Kidney (tissue), 14 donors: ENCODE results near the gene GMDS. TPM values are rescaled to one million over a fixed set of nuclear protein-coding genes. Genes with fewer than 3 reads are reported as not detected.

Experiments used
- DNase-seq, 5 donors: peaks; one replicate each; pipeline ENCODE4 v3.0.0-alpha.2; 2013 to 2020
- FAIRE-seq: peaks from 2 replicates; lab custom pipeline; 2012; peaks lifted over from hg19 to GRCh38; lab: Jason Lieb, UNC
- H3K27ac ChIP-seq, 2 donors: one replicate each; pipeline ENCODE4 v1.7.0; 2013; ENCODE audit warnings: low read depth in 2 of 2, low read length in 2 of 2, inconsistent platforms in 1 of 2
- H3K27me3 ChIP-seq: one replicate; pipeline ENCODE4 v1.7.1; 2013; ENCODE audit warnings: low read length, inconsistent platforms; ENCODE audit not compliant: control insufficient read depth, insufficient read depth
- H3K36me3 ChIP-seq, 3 donors: one replicate each; pipeline versions ENCODE4 v1.7.0 to v1.7.1; 2013; ENCODE audit warnings: low read length in 3 of 3, control low read depth in 1 of 3, inconsistent platforms in 1 of 3; ENCODE audit not compliant: insufficient read depth in 3 of 3, control insufficient read depth in 2 of 3
- H3K4me1 ChIP-seq, 3 donors: one replicate each; pipeline versions ENCODE4 v1.7.0 to v1.7.1; 2013; ENCODE audit warnings: low read length in 3 of 3, inconsistent platforms in 1 of 3, low read depth in 1 of 3; ENCODE audit not compliant: control insufficient read depth in 2 of 3, insufficient read depth in 2 of 3
- H3K4me3 ChIP-seq, 3 donors: one replicate each; pipeline versions ENCODE4 v1.7.0 to v1.8.1; 2013; ENCODE audit warnings: low read length in 3 of 3, control low read depth in 1 of 3, inconsistent platforms in 1 of 3
- H3K9ac ChIP-seq, 3 donors: one replicate each; pipeline versions ENCODE4 v1.7.0 to v1.7.1; 2013; ENCODE audit warnings: low read length in 3 of 3, control low read depth in 1 of 3, inconsistent platforms in 1 of 3
- H3K9me3 ChIP-seq, 3 donors: one replicate each; pipeline versions ENCODE4 v1.7.0 to v1.7.1; 2013; ENCODE audit warnings: low read length in 3 of 3, control low read depth in 1 of 3, inconsistent platforms in 1 of 3; ENCODE audit not compliant: control insufficient read depth in 2 of 3, insufficient read depth in 1 of 3
- intact Hi-C: fragments of 100-400 bp; cut with DNase I; formaldehyde crosslinking; loops from one replicate; pipeline ENCODE4 v1.11.1; 2022
- polyA plus RNA-seq: library from polyadenylated mRNA; stranded (reverse); fragments of 350-450 nt; fragmentation: Illumina TruSeq; extraction: RNeasy Lipid Tissue Mini Kit (QIAGEN cat#74804); gene quantifications from one replicate; pipeline ENCODE4 v1.2.3, GENCODE V29; 2014; ENCODE audit warnings: low read depth, low replicate concordance; ENCODE audit not compliant: insufficient read depth
- total RNA-seq: library from RNA; stranded (reverse); fragmentation: NEBNext Ultra II Directional; extraction: Animal tissue kit (Norgen Biotek cat#: 25700); gene quantifications from one replicate; pipeline ENCODE4 v1.2.1, GENCODE V29; 2021
- TF ChIP-seq, protein P1 (sequence below): IDR thresholded peaks from 3 replicates; pipeline ENCODE4 v1.5.1; 2012; ENCODE audit warnings: mild to moderate bottlenecking, moderate library complexity, borderline replicate concordance; ENCODE audit not compliant: insufficient read depth; ENCODE audit errors: extremely low read depth
- donor health status: control.
- donor health status: control.
- donor health status: control.
- donor health status: control.
- donor health status: control.
- donor health status: DM: yes; HTN: yes; CAD: no.
- donor health status: Normal renal cell carcinoma (clear cell type).

The GMDS gene
- total and polyA plus RNA-seq, 2 donors from 2014 or later = 49.6 to 63.7 TPM

DNA sequence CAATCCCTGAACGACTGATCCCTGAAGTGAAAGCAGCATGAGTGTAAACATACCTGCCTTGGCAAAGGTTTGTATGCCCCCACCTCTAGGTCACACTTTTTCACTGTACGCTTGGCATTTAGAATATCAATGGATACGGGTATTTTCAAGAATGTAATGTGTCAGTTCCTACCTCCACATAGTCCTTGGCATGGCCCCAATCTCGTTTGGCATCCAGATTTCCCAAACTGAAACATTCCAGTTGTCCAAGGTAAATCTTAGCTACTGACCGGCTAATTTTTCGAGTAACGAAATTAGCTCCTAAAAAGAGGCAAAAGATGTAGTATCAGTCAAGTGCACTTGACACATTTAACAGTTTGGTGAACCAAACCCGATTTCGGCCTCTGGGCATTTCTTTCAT, 315.5 kb downstream of the GMDS start:
- intact Hi-C loops = no loop called here
- Histone ChIP-seq H3K36me3 (no peaks in the 10 kb centered on the region), H3K27me3 (no peaks in the 10 kb centered on the region), H3K4me1 (no peaks in the 10 kb centered on the region), H3K27ac (no peak overlapping the region), H3K9ac (no peak overlapping the region), H3K9me3 (no peaks in the 10 kb centered on the region), H3K4me3 (no peak overlapping the region)
- TF ChIP-seq, protein P1, sequence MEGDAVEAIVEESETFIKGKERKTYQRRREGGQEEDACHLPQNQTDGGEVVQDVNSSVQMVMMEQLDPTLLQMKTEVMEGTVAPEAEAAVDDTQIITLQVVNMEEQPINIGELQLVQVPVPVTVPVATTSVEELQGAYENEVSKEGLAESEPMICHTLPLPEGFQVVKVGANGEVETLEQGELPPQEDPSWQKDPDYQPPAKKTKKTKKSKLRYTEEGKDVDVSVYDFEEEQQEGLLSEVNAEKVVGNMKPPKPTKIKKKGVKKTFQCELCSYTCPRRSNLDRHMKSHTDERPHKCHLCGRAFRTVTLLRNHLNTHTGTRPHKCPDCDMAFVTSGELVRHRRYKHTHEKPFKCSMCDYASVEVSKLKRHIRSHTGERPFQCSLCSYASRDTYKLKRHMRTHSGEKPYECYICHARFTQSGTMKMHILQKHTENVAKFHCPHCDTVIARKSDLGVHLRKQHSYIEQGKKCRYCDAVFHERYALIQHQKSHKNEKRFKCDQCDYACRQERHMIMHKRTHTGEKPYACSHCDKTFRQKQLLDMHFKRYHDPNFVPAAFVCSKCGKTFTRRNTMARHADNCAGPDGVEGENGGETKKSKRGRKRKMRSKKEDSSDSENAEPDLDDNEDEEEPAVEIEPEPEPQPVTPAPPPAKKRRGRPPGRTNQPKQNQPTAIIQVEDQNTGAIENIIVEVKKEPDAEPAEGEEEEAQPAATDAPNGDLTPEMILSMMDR = no peak
- no peak for DNase-seq
- FAIRE-seq = no peak

DNA sequence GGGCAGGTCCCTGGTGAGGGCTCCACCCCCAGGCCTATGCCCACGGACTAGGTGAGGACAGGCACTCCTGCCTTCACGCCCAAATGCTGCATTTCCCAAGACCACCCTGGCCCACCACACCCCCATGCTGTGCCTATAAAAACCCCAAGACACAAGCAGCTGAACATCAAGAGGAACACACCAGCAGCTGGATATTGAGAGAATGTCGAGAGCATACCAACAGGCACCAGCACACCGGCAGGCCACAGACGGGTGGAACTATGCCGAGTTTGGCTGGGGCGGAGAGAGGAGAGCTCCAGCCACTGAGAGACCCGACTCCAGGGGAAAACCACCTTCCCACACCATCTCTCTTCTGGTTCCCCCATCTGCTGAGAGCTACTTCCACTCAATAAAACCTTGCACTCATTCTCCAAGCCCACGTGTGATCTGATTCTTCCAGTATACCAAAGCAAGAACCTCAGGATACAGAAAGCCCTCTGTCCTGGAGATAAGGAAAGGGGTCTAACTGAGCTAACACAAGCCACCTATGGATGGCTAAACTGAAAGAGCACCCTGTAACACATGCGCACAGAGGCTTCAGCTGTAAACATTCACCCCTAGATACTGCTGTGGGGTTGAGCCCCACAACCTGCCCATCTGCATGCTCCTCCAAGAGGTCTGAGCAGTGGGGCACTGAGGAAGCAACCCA, 319.5 kb downstream of the GMDS start:
- intact Hi-C loops = no loop called here
- Histone ChIP-seq H3K9me3 (no peaks in the 10 kb centered on the region), H3K27me3 (no peaks in the 10 kb centered on the region), H3K4me3 (no peak overlapping the region), H3K4me1 (no peaks in the 10 kb centered on the region), H3K36me3 (no peaks in the 10 kb centered on the region), H3K27ac (no peak overlapping the region), H3K9ac (no peak overlapping the region)
- FAIRE-seq (no peak), DNase-seq (no peak)
- TF ChIP-seq, protein P1 = no peak

DNA sequence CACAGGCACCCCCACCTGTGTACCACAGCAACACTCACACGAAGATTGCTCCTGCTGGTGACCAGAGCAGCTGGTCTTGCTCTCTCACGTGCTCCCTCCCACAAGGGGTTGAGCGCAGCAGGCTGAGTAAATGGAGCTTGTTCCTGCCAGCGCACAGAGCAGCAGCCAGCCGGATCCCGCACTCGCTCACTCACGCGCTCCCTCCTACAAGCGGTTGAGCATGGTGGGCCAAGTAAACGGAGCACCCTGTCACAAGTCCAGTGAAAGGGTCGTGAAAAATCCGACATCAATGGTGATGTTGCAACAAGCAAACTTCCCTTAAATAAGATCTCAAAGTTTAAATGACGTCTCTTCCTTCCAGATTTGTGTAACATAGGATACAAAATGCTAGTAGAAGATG, 322.0 kb downstream of the GMDS start:
- Histone ChIP-seq H3K27me3 (no peaks in the 10 kb centered on the region), H3K9ac (no peak overlapping the region), H3K4me3 (no peak overlapping the region), H3K9me3 (no peaks in the 10 kb centered on the region), H3K4me1 (no peaks in the 10 kb centered on the region), H3K27ac (no peak overlapping the region), H3K36me3 (no peaks in the 10 kb centered on the region)
- FAIRE-seq (no peak), DNase-seq (no peak)
- TF ChIP-seq, protein P1 = no peak
- intact Hi-C loops = no loop called here
